ENCODE measurements around the gene REV1.

REV1 gene

GRCh38 chr2:99495115-99495860, 5.5 kb upstream of the REV1 start:
- DNase-seq = peak in 1 of 2 experiments; percentile 2
- TF ChIP-seq GATA1 (IDR thresholded peaks at IDR 0.05; ENCODE audit: low read depth, low read length) (no peak), POLR2A (IDR thresholded peaks at IDR 0.05; ENCODE audit: low read length) (no peak)

- no peak for TF ChIP-seq POLR2A (IDR thresholded peaks at IDR 0.05; ENCODE audit: low read length)
- no peak for TF ChIP-seq GATA1 (IDR thresholded peaks at IDR 0.05; ENCODE audit: low read depth, low read length)
- DNase-seq = no peak
Observed at GRCh38 chr2:99492721-99493120, 2.9 kb upstream of the REV1 start.

GRCh38 chr2:99490623-99491461, 1.0 kb upstream of the REV1 start:
- peak in 1 of 2 experiments; percentile 31 for DNase-seq
- TF ChIP-seq POLR2A (IDR thresholded peaks at IDR 0.05; ENCODE audit: low read length) = no peak
- TF ChIP-seq GATA1 (IDR thresholded peaks at IDR 0.05; ENCODE audit: low read depth, low read length) = no peak

- DNase-seq = peak; percentile 76 to 83
- peak; percentile 43 for TF ChIP-seq POLR2A (IDR thresholded peaks at IDR 0.05; ENCODE audit: low read length)
- no peak for TF ChIP-seq GATA1 (IDR thresholded peaks at IDR 0.05; ENCODE audit: low read depth, low read length)
Observed at GRCh38 chr2:99489063-99489760, 605 bp downstream of the REV1 start.

GRCh38 chr2:99488539-99489062, 1.2 kb downstream of the REV1 start:
- DNase-seq = peak; percentile 76 to 80
- TF ChIP-seq POLR2A (IDR thresholded peaks at IDR 0.05; ENCODE audit: low read length) = peak; percentile 55
- no peak for TF ChIP-seq GATA1 (IDR thresholded peaks at IDR 0.05; ENCODE audit: low read depth, low read length)

- TF ChIP-seq GATA1 (IDR thresholded peaks at IDR 0.05; ENCODE audit: low read depth, low read length) = no peak
- no peak for TF ChIP-seq POLR2A (IDR thresholded peaks at IDR 0.05; ENCODE audit: low read length)
- DNase-seq = no peak
Observed at GRCh38 chr2:99487906-99488305, 1.9 kb downstream of the REV1 start.

GRCh38 chr2:99485824-99486223, 4.0 kb downstream of the REV1 start:
- DNase-seq = peak; percentile 34 to 53
- TF ChIP-seq GATA1 (IDR thresholded peaks at IDR 0.05; ENCODE audit: low read depth, low read length) (no peak), POLR2A (IDR thresholded peaks at IDR 0.05; ENCODE audit: low read length) (no peak)

- DNase-seq = peak; percentile 27 to 33
- TF ChIP-seq POLR2A (IDR thresholded peaks at IDR 0.05; ENCODE audit: low read length) = no peak
- TF ChIP-seq GATA1 (IDR thresholded peaks at IDR 0.05; ENCODE audit: low read depth, low read length) = no peak
Observed at GRCh38 chr2:99485411-99485810, 4.4 kb downstream of the REV1 start.

- DNase-seq = no peak
- TF ChIP-seq GATA1 (IDR thresholded peaks at IDR 0.05; ENCODE audit: low read depth, low read length) = no peak
- no peak for TF ChIP-seq POLR2A (IDR thresholded peaks at IDR 0.05; ENCODE audit: low read length)
Observed at GRCh38 chr2:99484205-99484604, 5.6 kb downstream of the REV1 start.

GRCh38 chr2:99481941-99482340, 7.9 kb downstream of the REV1 start:
- peak; percentile 51 to 72 for DNase-seq

GRCh38 chr2:99481527-99481926, 8.3 kb downstream of the REV1 start:
- TF ChIP-seq POLR2A (IDR thresholded peaks at IDR 0.05; ENCODE audit: low read length) (no peak), GATA1 (IDR thresholded peaks at IDR 0.05; ENCODE audit: low read depth, low read length) (no peak)
- no peak for DNase-seq

More at GRCh38 chr2:99481941-99482340, 7.9 kb downstream of the REV1 start:
- no peak for TF ChIP-seq POLR2A (IDR thresholded peaks at IDR 0.05; ENCODE audit: low read length)
- no peak for TF ChIP-seq GATA1 (IDR thresholded peaks at IDR 0.05; ENCODE audit: low read depth, low read length)

GRCh38 chr2:99480390-99480789, 9.4 kb downstream of the REV1 start:
- TF ChIP-seq POLR2A (IDR thresholded peaks at IDR 0.05; ENCODE audit: low read length) (no peak), GATA1 (IDR thresholded peaks at IDR 0.05; ENCODE audit: low read depth, low read length) (no peak)
- no peak for DNase-seq

GRCh38 chr2:99478632-99479031, 11.2 kb downstream of the REV1 start:
- TF ChIP-seq POLR2A (IDR thresholded peaks at IDR 0.05; ENCODE audit: low read length) (no peak), GATA1 (IDR thresholded peaks at IDR 0.05; ENCODE audit: low read depth, low read length) (no peak)
- DNase-seq = no peak

GRCh38 chr2:99477054-99477453, 12.8 kb downstream of the REV1 start:
- DNase-seq = no peak
- TF ChIP-seq POLR2A (IDR thresholded peaks at IDR 0.05; ENCODE audit: low read length) (no peak), GATA1 (IDR thresholded peaks at IDR 0.05; ENCODE audit: low read depth, low read length) (no peak)
